Activated naive CD4-positive, alpha-beta T cell treated with anti-CD3 and anti-CD28 coated beads, Interleukin-2, amount 10 ng/mL, durations not matched to agents 7 days and 5 days (primary cell): Measurements from ENCODE around the gene PARVB.

ENCODE experiments used
- CTCF ChIA-PET: fragments of 350-600 bp; sonication (Branson Sonifier 250); formaldehyde crosslinking; loops from one replicate; lab custom pipeline; 2021; ENCODE audit warnings: antibody characterized with exemption; lab: Charles Lee
- DNase-seq: peaks from one replicate; pipeline ENCODE4 v3.0.0-alpha.2; 2020
- H3K27ac Mint-ChIP-seq: one replicate; pipeline ENCODE4 v1.8.0; 2021; ENCODE audit warnings: mild to moderate bottlenecking, moderate library complexity, mixed read lengths
- H3K27me3 Mint-ChIP-seq: one replicate; pipeline ENCODE4 v1.8.0; 2021; ENCODE audit warnings: mild to moderate bottlenecking, mixed read lengths
- H3K36me3 Mint-ChIP-seq: one replicate; pipeline ENCODE4 v1.8.0; 2021; ENCODE audit warnings: mixed read lengths
- H3K4me1 Mint-ChIP-seq: one replicate; pipeline ENCODE4 v1.8.0; 2021; ENCODE audit warnings: mixed read lengths
- H3K4me3 Mint-ChIP-seq: one replicate; pipeline ENCODE4 v1.8.0; 2021; ENCODE audit warnings: mild to moderate bottlenecking, moderate library complexity, mixed read lengths
- H3K9me3 Mint-ChIP-seq: one replicate; pipeline ENCODE4 v1.8.0; 2021; ENCODE audit warnings: mixed read lengths

The PARVB gene

DNA sequence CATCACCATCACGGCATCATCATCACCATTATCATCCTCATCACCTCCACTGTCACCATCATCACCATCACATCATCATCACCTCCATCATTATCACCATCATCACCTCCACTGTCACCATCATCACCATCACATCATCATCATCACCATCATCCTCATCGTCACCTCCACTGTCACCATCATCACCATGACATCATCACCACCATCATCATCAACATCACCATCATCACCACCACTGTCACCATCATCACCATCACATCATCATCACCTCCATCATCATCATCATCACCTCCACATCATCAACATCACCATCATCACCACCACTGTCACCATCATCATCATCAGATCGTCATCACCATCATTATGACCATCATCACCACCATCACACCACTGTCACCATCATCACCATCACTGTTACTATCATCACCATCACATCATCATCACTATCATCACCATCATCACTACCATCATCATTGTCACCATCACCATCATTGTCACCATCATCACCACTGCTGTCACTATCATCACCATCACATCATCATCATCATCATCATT, 189.5 kb downstream of the PARVB start:
- CTCF ChIA-PET: no interaction called here
- no peak for DNase-seq
- Mint-ChIP-seq H3K27me3 (no peaks in the 10 kb centered on the region), H3K4me1 (peaks cover 12% of the 10 kb centered on the region), H3K4me3 (no peak overlapping the region), H3K27ac (no peak overlapping the region), H3K36me3 (peaks cover 11% of the 10 kb centered on the region), H3K9me3 (peaks cover 12% of the 10 kb centered on the region)

DNA sequence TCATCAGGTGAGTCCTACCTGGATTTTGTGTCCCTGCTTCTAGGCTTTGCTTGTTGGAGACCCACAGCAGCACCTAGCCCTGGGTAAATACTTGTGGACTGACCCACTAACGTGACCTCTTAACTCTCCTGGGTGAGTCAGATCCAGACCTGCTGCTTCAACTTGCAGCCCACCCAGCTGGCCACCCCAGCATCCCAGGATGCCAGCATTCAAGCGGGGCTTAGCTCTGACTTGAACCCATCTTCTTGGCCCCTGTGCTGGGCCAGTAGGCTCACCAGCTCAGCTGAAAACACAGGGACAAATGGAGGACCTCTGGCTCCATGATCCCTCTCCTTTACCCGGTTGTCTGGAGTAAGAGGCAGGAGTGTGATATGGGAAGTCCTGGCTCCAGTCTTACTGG, 190.1 kb downstream of the PARVB start:
- CTCF ChIA-PET: no interaction called here
- Mint-ChIP-seq H3K27me3 (no peaks in the 10 kb centered on the region), H3K9me3 (peaks cover 8% of the 10 kb centered on the region), H3K4me1 (peaks cover 8% of the 10 kb centered on the region), H3K4me3 (no peak overlapping the region), H3K36me3 (peaks cover 8% of the 10 kb centered on the region), H3K27ac (no peak overlapping the region)
- no peak for DNase-seq

- Mint-ChIP-seq H3K4me3 (no peak overlapping the region), H3K9me3 (peaks cover 4% of the 10 kb centered on the region), H3K4me1 (peaks cover 5% of the 10 kb centered on the region), H3K27ac (no peak overlapping the region), H3K36me3 (peaks cover 5% of the 10 kb centered on the region), H3K27me3 (no peaks in the 10 kb centered on the region)
- no peak for DNase-seq
- CTCF ChIA-PET: no interaction called here
Measured at GRCh38 chr22:44214764-44215163, 190.7 kb downstream of the PARVB start.

- H3K9me3 Mint-ChIP-seq: peaks cover 4% of the 10 kb centered on the region
- no peak for DNase-seq
Measured at GRCh38 chr22:44215287-44215686, 191.2 kb downstream of the PARVB start.

DNA sequence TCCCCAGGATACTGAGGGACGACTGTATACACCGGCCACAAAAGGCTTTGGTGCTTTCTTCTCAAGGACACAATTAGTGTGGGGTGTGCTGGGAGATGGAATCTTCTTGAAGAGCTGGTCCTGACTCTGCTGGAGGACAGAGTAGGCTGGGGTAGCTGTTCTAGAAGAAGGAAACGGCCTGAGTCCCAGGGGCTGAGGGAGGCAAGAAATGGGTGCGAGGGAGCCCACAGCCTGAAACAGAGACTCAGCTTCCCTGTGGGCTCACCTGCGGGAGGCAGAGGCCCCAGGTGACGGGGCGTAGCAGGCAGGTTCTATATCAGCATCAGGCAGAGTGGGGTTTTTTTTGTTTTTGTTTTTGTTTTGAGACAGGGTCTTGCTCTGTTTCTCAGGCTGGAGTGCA, 193.2 kb downstream of the PARVB start:
- Mint-ChIP-seq H3K36me3 (no peaks in the 10 kb centered on the region), H3K9me3 (peaks cover 4% of the 10 kb centered on the region), H3K27me3 (peaks cover 4% of the 10 kb centered on the region), H3K4me3 (no peak overlapping the region), H3K4me1 (no peaks in the 10 kb centered on the region), H3K27ac (no peak overlapping the region)
- no peak for DNase-seq
- CTCF ChIA-PET: no interaction called here

More at GRCh38 chr22:44215287-44215686, 191.2 kb downstream of the PARVB start:
- H3K36me3 Mint-ChIP-seq: peaks cover 5% of the 10 kb centered on the region
- no peak overlapping the region for H3K27ac Mint-ChIP-seq
- no peak overlapping the region for H3K4me3 Mint-ChIP-seq
- no peaks in the 10 kb centered on the region for H3K27me3 Mint-ChIP-seq
- CTCF ChIA-PET: no interaction called here
- H3K4me1 Mint-ChIP-seq: no peaks in the 10 kb centered on the region

DNA sequence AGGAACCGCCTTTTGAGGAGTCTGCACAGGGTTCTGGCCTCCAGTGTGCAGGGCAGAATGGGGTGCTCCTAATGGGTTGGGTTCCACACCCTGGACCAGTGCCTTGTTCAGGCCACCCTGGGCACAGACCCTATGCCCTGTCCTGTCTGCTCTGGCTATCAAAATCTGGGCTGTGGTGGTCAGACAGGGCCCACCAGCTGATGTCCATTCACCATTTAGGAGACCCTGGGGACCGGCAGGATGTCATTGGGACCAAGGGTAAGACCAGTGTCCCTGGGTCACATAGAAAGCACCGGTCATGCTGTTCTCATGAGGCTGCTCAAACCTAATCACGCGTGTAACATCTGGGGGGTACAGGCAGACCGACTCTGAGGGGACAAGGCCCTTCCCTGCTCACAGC, 194.0 kb downstream of the PARVB start:
- Mint-ChIP-seq H3K4me1 (no peaks in the 10 kb centered on the region), H3K27ac (no peak overlapping the region), H3K36me3 (no peaks in the 10 kb centered on the region), H3K9me3 (peaks cover 4% of the 10 kb centered on the region), H3K27me3 (peaks cover 6% of the 10 kb centered on the region), H3K4me3 (no peak overlapping the region)
- CTCF ChIA-PET: no interaction called here
- DNase-seq: no peak

- Mint-ChIP-seq H3K4me3 (no peak overlapping the region), H3K27ac (no peak overlapping the region), H3K27me3 (peaks cover 12% of the 10 kb centered on the region), H3K36me3 (no peaks in the 10 kb centered on the region), H3K9me3 (peaks cover 4% of the 10 kb centered on the region), H3K4me1 (no peaks in the 10 kb centered on the region)
- no peak for DNase-seq
- CTCF ChIA-PET: no interaction called here
Measured at GRCh38 chr22:44219101-44219870, 195.2 kb downstream of the PARVB start.

GRCh38 chr22:44220727-44221680, 196.9 kb downstream of the PARVB start:
- DNase-seq: no peak
- H3K27me3 Mint-ChIP-seq: peaks cover 26% of the 10 kb centered on the region
- peaks cover 4% of the 10 kb centered on the region for H3K9me3 Mint-ChIP-seq
- no peaks in the 10 kb centered on the region for H3K4me1 Mint-ChIP-seq
- H3K27ac Mint-ChIP-seq: no peak overlapping the region
- CTCF ChIA-PET: no interaction called here
- no peak overlapping the region for H3K4me3 Mint-ChIP-seq
- no peaks in the 10 kb centered on the region for H3K36me3 Mint-ChIP-seq

DNA sequence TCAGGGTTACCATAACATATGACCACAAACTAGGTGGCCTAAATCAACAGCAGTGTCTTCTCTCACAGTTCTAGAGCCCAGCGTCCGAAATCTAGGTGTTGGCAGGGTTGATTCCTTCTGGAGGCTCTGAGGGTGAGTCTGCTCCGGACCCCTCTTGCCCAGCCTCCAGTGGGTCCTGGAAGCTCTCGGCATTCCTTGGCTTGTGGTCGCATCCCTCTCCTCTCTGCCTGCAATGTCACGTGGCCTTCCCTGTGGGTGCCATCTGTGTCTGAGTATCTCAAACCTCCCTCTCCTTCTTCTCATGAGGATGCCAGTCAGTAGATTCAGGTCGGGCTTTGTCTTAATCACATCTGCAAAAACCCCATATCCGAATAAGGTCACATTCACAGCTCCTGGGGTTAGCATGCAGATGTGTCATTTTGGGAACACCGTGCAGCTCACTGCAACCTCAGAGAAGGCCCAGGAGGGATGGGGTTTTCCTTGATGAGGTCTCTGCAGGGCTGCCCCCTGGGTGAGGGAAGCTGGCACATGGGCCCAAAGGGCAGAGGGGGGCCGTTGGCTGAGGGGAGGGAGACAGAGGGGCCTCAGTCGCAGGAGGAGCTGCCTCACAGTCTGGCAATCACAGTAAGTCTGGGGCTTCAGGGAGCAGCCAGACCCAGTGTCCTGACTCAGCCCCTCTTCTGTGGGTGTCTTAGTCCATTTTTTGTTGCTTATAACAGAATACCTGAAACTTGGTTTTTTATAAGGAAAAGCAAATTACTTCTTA, 197.8 kb downstream of the PARVB start:
- Mint-ChIP-seq H3K27ac (no peak overlapping the region), H3K4me3 (no peak overlapping the region), H3K36me3 (no peaks in the 10 kb centered on the region), H3K9me3 (peaks cover under 1% of the 10 kb centered on the region), H3K4me1 (no peaks in the 10 kb centered on the region), H3K27me3 (peaks cover 28% of the 10 kb centered on the region)
- DNase-seq: no peak
- CTCF ChIA-PET: no interaction called here
